NCI-H1694 (cell line): ENCODE measurements around the gene CCT7.

Experiments
- DNase-seq: peaks from one replicate; lab custom pipeline; 2025; lab: John Stamatoyannopoulos, UW

CCT7 gene

GRCh38 chr2:73268830-73269685, 35.0 kb downstream of the CCT7 start:
- DNase-seq, result no peak

- no peak for DNase-seq
These were observed 35.8 kb downstream of the CCT7 start for GRCh38 chr2:73269686-73270465.

- no peak for DNase-seq
These were observed 38.2 kb downstream of the CCT7 start for GRCh38 chr2:73272270-73272669.

- no peak for DNase-seq
These were observed 45.7 kb downstream of the CCT7 start for GRCh38 chr2:73279852-73280251.

- DNase-seq, result no peak
These were observed 47.1 kb downstream of the CCT7 start for GRCh38 chr2:73281244-73281643.

GRCh38 chr2:73282924-73283544, 48.9 kb downstream of the CCT7 start:
- no peak for DNase-seq

GRCh38 chr2:73283545-73284295, 49.6 kb downstream of the CCT7 start:
- DNase-seq, result no peak

GRCh38 chr2:73284296-73285158, 50.4 kb downstream of the CCT7 start, which contains the start of gene FBXO41:
TSS of gene FBXO41 (minus strand) at chr2:73284478. CDS start at chr2:73269630, 14,848 bp downstream.
- no peak for DNase-seq

GRCh38 chr2:73285159-73285739, 51.1 kb downstream of the CCT7 start:
- DNase-seq, result no peak

GRCh38 chr2:73286134-73286655, 52.1 kb downstream of the CCT7 start:
- DNase-seq, result no peak

- no peak for DNase-seq
These were observed 55.2 kb downstream of the CCT7 start for GRCh38 chr2:73289304-73289703.

GRCh38 chr2:73290049-73290839, 56.1 kb downstream of the CCT7 start:
- DNase-seq, result peak; percentile 59

- no peak for DNase-seq
These were observed 57.0 kb downstream of the CCT7 start for GRCh38 chr2:73291093-73291460.

- no peak for DNase-seq
These were observed 57.6 kb downstream of the CCT7 start for GRCh38 chr2:73291461-73292315.

GRCh38 chr2:73292316-73292905, 58.3 kb downstream of the CCT7 start:
- DNase-seq, result no peak

- DNase-seq, result no peak
These were observed 58.9 kb downstream of the CCT7 start for GRCh38 chr2:73292906-73293533.

GRCh38 chr2:73293534-73294171, 59.5 kb downstream of the CCT7 start, which contains the start of gene EGR4:
TSS of gene EGR4 (minus strand) at chr2:73293548. CDS start at chr2:73293317, 231 bp downstream.
- DNase-seq, result peak; percentile 48
